ENCODE data around the gene ARHGEF10L.

DNA sequence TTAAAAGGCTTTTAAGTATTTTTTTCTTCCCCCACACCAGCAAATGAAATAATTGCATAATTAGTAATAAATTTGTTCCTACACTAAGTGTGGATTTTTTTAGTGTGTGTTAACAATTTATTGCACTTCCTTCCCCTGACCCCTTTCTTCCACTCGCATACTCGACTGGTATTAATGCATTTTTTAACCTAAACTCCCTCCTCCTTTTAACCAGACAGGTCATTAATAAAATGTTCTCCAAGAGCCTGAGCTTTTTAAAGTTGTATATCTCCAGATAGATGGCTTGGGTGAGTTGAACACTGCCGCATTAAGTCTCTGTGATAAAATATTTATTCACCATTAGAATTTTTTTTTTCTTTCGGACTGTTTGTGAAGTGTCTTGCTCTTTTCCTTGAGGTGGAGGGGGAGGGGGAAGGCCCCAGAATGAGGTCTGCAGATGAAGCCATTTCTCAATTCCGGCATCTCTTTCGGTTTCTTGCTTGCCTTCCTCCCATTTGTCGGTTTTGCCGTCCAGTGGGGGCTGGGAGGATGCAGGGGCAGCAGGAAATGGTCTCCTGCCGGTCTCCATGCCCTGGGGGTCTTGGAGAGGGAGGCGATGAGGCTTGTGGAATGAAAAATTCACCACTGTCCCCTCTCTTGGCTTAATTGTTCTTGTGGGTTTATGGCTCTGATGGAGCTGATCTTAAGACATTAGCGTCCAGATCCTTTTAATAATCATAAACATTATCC is 151.6 kb downstream of the ARHGEF10L start:
- TF ChIP-seq, protein P1, sequence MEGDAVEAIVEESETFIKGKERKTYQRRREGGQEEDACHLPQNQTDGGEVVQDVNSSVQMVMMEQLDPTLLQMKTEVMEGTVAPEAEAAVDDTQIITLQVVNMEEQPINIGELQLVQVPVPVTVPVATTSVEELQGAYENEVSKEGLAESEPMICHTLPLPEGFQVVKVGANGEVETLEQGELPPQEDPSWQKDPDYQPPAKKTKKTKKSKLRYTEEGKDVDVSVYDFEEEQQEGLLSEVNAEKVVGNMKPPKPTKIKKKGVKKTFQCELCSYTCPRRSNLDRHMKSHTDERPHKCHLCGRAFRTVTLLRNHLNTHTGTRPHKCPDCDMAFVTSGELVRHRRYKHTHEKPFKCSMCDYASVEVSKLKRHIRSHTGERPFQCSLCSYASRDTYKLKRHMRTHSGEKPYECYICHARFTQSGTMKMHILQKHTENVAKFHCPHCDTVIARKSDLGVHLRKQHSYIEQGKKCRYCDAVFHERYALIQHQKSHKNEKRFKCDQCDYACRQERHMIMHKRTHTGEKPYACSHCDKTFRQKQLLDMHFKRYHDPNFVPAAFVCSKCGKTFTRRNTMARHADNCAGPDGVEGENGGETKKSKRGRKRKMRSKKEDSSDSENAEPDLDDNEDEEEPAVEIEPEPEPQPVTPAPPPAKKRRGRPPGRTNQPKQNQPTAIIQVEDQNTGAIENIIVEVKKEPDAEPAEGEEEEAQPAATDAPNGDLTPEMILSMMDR (IDR thresholded peaks at IDR 0.05) = no peak
- TF ChIP-seq POLR2A (IDR thresholded peaks at IDR 0.05) (no peak), EP300 (IDR thresholded peaks at IDR 0.05) (no peak)
